Dedifferentiated amniotic fluid mesenchymal stem cell (primary cell): ENCODE results near the gene FXN.
"Not testable (repeated sequence)": the region's sequence is repeated elsewhere in the genome, so short reads cannot be mapped to it uniquely, and the experiment has no call there.

Experiments used
- DNase-seq: peaks from one replicate; pipeline ENCODE4 v3.0.0-alpha.2; 2016; ENCODE audit errors: extremely low spot score

Gene FXN

DNA sequence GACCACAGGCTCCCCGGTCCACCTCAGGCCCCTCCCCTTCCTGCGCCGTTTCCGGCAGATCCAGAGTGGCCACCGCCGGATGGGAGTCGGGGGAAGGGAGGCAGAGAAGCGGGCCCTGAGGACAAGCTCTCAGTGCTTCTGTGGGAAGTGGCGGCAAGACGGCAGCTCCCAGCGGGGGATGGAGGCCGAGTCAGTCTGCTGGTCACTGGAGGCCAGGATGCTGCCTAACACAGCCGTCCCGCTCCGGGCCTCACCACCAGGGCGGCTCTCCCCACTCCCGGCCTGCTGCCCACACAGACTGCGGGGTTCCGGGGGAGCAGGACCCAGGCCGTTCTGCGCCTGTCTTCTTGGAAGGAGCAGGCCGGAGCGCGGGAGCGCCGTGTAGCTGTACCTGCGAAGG is 31.4 kb downstream of the FXN start:
- no peak for DNase-seq

DNA sequence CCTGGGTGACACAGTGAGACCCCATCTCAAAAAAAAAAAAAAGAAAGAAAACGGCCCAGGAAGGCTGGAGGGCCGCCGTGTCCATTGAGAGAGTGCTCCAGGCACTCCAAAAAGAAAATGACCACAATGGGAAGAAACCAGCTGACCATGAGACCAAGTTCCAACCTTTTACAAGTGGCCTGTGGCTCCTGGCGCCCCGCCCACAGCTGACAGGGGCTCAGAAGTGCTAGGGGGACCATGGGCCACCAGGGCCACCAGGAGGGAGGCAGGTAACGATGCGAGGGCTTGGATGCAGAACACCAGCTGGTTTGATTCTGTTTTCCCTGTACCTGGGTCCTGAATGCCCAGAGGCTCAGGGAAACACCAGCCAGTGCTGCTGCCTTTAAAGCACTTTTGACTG is 34.6 kb downstream of the FXN start:
- no peak for DNase-seq

DNA sequence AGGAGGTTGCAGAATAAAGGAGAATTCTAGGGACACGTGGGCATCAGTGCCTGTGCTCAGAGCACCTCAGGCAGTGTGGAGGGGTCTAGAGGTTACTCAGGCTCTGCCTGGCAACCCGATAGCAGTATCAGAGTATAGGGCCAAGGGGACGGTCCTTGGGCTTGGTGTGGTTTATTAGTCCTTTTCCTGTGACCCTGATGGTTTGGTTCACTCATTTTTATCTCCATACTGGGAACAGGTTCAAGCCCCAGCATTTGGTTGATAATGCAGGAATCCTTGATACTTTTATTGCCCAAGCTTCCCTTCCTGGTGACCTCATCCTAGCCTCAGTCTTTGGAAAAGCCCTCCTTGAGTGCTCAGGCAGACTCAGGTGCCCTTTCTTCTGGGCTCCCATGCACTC is 35.5 kb downstream of the FXN start:
- DNase-seq, result no peak

DNA sequence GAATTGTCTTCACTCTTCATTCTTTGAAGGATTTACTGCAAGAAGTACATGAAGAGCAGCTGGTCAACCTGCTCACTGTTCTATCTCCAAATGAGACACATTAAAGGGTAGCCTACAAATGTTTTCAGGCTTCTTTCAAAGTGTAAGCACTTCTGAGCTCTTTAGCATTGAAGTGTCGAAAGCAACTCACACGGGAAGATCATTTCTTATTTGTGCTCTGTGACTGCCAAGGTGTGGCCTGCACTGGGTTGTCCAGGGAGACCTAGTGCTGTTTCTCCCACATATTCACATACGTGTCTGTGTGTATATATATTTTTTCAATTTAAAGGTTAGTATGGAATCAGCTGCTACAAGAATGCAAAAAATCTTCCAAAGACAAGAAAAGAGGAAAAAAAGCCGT is 37.6 kb downstream of the FXN start:
- no peak for DNase-seq

DNA sequence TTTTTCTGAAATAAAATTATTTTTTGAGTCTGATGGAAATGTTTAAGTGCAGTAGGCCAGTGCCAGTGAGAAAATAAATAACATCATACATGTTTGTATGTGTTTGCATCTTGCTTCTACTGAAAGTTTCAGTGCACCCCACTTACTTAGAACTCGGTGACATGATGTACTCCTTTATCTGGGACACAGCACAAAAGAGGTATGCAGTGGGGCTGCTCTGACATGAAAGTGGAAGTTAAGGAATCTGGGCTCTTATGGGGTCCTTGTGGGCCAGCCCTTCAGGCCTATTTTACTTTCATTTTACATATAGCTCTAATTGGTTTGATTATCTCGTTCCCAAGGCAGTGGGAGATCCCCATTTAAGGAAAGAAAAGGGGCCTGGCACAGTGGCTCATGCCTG is 39.2 kb downstream of the FXN start:
- no peak for DNase-seq

DNA sequence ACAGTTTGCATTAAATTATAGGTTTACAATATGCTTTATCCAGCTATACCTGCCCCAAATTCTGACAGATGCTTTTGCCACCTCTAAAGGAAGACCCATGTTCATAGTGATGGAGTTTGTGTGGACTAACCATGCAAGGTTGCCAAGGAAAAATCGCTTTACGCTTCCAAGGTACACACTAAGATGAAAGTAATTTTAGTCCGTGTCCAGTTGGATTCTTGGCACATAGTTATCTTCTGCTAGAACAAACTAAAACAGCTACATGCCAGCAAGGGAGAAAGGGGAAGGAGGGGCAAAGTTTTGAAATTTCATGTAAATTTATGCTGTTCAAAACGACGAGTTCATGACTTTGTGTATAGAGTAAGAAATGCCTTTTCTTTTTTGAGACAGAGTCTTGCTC is 41.0 kb downstream of the FXN start:
- no peak for DNase-seq

DNA sequence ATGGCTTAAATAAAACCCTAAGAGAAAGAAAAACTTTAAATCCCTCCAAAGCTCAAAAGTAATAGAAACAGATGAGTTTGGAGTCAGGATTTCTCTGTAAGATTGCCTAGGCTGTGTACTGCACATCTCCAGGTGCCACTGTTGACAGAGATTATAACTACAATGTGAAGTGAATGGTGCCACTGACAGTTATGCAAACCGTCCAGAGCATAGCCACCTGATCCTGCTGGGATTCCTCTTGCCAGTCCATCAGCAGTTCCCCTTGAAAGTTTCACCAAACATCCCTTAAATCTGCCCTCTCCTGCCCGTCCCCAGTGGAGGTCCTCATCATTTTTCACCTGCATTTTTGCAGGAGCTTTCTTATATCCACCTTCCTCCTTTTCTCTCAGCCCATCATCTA is 42.5 kb downstream of the FXN start:
- DNase-seq, result no peak

DNA sequence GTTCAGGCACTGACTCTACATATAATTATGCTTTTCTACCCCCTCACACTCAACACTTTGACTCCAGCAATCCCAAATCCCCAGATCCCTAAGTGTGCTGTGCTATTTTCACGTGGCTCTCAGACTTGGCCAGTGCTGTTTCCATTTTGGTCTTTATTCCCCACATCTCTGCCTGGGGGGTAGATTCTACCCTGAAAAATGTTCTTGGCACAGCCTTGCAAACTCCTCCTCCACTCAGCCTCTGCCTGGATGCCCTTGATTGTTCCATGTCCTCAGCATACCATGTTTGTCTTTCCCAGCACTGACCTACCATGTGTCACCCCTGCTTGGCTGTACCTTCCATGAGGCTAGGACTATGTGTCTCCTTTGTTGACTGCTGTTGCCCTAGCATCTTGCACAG is 43.0 kb downstream of the FXN start:
- no peak for DNase-seq

DNA sequence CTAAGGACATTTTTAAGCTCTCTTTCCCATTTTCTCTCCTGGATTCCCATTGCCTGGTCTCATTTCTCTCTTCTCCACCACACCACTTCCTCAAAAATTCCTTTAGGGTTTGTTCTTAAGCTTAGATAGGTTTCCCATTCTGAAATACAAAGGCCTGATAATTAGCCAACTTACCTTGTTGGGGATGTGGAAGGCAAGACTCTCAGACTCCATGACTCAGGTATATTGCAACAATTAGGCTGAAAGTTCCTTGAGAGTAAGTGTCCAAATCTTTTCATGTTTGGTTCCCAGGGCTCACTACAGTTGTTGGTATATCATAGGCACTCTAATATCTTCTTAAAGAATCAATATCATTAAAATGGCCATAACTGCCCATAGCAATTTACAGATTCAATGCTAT is 43.6 kb downstream of the FXN start:
- no peak for DNase-seq

DNA sequence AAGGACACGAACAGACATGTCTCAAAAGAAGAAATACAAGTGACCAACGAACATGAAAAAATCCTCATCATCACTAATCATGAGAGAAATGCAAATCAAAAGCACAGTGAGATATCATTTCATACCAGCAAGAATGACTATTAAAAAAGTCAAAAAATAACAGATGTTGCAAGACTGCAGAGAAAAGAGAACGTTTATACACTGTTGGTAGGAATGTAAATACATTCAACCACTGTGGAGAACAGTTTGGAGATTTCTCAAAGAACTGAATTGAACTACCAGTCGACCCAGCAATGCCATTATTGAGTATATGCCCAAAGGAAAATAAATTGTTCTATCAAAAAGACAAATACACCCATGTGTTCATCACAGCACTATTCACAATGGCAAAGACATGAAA is 45.7 kb downstream of the FXN start:
- no peak for DNase-seq

DNA sequence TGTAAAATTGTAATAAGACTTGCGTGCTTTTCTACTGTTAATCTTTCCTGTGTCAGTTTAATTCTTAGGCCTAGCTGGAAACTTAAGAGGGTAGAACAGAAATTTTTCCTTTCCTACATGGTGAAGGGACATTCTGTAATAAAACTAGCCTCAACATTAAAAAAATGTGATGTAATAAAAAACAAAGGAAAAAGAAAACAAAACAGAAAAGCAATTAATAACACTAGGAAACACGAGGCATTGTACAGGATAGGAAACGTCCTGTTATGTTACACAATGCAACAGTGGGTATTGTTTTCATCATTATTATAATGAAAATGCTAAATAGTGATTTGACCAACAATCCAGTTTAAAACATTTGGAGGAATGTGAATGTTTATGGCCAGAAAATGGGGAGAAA is 47.8 kb downstream of the FXN start:
- DNase-seq, result no peak

DNA sequence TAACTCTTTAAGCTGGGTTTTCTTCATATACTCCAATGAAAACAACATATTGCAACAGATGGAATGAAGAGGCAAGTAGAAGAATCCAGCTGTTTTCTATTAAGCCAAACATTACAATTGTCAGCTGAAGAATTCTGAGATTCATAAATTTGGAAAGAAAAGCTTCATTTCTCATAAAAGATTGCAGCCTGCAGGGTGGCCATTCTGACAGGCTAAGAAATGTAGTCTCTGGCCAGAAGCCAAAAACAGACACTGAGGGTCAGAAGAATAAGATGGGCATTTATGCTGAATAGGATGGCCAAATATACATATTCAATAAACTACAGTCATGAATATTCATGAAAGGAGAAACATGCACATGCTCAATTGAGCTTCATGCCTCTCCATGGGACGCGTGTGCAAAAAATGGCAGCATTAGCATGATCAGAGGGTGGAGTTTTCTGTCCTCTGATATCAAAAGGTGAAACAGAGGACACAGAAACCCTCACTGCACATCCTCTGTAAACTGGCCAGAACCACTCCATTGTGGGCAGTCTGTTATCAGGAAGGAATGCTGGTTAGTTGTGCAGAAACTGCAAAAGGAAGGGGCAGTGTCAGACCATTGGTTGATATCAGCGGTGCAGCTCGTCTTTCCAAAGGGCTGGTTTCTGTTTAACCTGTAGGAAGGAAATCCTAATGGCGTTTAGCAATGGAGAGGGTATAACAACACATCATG is 50.2 kb downstream of the FXN start:
- peak; percentile 84 for DNase-seq

DNA sequence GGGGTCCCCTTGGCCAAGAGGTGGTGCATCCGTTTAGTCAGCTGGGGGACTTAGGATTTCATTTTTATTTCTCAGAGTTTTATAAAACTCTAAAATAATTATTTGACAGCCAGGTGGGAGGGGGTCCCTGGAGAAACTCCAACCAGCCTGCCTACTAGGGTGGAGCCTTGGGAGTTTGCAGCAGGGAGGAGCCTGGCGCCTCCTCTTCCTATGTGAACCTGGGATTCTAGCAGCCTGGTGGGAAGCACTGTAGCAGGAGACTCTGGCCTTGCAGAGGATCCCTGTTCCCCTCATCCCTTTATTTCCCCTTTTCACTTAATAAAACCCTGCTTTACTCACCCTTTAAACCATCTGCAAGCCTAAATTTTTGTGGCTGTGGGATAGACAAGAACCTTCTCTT is 50.8 kb downstream of the FXN start:
- DNase-seq, result no peak

DNA sequence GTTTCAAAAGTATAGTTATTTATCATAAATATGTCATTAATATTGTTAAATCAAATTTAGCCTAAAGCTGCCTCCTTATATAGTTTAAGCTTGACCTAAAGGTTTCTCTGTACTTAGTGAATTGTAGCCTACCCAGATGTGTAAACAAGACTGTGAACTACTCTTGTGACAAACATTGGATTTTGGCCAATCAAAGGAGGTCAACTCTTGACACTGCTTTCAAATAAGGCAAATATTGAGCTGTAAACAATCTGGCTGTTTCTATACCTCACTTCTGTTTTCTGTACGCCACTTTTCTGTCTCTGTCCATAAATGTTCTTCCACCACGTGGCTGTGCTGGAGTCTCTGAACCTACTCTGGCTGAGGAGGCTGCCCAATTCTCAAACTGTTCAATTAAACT is 51.2 kb downstream of the FXN start:
- no peak for DNase-seq

DNA sequence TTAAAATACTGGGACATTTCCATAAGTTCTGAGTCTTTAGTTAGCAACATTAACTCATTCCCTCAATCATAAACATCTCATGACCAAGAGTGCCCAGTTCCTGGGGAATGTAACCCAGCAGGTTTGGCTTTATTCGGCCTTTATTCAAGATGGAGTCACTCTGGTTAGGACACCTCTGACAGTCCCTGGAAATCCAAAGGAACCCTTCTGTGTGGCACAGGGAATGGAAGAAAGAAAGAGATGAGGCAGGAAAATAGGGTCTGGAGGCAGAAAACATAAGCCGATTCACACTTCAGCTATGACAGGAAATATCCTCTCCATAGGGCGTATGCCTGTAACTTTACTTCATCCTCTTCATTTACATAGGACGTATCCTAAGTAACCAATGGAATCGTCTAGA is 53.5 kb downstream of the FXN start:
- no peak for DNase-seq

DNA sequence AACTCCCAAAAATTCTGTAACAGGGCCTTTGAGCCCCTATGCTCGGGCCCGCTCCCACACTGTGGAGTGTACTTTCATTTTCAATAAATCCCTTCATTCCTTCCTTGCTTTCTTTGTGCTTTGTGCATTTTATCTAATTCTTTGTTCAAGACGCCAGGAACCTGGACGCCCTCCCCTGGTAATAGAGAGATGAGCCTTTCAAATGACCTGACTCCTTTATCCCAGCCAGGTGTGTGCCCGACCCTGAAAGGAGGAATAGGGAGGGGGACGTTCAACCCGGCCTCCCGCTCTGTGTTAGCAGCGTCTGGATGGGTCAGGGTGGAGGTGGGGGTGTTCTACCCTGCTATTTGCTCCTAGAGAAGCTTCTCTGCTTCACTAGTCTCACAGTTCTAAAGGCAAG is 53.9 kb downstream of the FXN start:
- DNase-seq, result no peak

DNA sequence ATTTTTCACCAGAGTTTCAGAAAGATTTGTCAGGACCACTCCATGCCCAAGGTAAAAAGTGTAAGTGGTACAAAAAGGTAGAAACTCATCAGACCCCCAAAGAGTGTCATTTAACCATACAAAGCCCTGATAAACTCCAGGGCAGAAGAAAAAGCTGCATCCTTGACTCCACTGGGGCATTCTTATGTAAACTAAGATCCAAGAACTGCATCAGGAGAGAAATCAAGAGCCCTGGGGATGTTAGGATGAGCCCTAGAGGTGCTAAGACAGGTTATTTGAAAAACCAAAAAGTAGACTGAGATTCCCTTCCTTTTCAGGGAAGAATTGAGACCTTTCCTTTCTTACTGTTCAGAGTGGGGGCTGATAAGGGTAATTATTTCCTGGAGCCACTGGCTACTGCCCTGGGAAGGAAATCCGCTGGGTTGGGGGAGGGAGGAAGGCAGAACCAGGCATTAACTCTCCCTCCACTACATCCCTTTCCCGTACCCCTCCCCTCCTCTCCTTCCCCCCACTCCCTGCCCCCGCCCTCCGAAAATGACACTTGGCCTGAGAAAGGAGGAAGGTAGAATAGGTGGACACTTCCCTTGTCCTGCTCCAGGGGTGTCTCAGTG is 54.7 kb downstream of the FXN start:
- no peak for DNase-seq

DNA sequence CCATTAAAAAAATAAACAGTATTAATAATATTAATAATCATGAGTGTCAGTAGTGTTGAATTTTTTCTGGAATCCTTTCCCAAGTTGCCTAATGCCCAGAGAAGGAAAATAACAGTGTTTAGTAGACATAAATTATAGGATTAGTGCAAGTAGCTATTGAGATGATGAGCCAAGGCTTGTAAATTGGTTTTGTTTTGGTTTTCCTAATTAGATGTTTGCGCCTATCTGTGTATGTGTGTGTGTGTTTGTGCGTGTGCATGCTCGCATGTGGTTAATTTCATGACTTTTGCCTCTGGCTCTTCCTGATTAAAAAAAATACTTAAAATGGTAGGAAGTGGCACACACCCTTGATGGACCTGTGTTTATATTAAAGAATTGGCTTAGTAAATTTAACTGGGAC is 55.4 kb downstream of the FXN start:
- no peak for DNase-seq

DNA sequence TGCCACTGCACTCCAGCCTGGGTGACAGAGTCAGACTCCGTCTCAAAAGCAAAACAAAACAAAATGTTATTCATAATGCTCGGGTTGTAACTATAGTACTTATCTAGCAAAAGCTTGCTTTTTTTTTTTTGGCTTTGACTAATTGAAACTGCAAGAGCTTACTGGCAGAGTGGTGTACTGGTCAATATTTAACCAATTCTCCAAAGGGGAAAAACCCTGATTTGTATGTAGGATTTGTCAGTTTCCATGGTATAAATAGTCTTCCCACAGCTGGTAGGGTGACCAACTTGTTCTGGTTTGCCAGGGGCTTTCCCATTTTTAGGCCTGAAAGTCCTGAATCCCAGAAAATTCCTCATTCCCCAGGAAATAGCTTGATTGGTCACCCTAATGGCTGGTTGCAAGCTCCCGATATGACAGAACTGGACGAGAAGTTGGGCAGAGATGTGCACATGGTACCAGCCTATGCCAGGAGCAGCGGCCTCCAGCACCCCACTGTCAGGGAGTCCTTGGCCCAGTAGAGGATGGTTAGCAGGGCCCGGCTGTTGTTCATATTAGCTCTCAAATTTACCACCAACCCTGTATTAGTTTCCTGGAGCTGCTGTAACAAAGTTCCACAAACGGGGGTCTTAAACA is 58.0 kb downstream of the FXN start:
- no peak for DNase-seq

DNA sequence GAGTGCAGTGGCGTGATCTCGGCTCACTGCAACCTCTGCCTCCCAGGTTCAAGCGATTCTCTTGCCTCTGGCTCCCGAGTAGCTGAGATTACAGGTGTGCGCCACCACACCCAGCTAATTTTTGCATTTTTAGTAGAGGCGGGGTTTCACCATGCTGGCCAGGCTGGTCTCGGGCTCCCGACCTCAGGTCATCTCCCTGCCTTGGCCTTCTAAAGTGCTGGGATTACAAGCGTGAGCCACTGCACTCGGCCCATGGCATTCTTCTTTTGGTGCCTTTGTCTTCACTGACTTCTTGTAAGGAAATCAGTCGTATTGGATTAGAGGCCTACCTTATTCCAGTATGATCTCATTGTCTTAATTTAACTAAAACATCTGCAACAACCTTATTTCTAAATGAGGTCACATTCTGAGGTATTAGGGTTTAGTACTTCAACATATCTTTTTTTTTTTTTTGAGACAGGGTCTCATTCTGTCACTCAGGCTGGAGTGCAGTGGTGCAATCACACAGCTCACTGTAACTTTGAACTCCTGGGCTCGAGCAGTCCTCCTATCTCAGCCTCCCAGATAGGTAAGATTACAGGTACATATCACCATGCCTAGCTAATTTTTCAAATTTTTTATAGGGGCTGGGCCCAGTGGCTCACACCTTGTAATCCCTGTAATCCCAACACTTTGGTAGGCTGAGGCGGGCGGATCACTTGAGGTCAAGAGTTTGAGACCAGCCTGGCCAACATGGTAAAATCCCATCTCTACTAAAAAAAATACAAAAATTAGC is 59.0 kb downstream of the FXN start:
- not testable (repeated sequence) for DNase-seq

DNA sequence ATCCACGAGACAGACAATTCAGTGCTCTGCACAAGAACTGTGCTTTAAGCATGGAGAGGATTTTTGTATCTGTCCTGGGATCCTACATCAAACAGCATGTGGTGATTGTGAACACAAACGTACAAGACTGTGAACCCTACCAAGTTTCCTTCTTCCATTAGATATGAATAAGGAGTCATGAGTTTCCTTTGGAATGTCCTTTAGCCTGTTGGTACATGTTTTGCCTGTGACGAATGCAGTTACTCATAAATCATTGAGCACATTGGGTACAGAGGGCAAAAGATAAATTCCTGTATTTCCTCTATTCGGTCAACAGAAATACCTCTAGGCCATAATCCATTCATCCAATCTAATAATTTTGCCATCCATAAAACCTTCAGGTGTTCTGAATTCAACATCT is 61.5 kb downstream of the FXN start:
- DNase-seq, result peak; percentile 47

DNA sequence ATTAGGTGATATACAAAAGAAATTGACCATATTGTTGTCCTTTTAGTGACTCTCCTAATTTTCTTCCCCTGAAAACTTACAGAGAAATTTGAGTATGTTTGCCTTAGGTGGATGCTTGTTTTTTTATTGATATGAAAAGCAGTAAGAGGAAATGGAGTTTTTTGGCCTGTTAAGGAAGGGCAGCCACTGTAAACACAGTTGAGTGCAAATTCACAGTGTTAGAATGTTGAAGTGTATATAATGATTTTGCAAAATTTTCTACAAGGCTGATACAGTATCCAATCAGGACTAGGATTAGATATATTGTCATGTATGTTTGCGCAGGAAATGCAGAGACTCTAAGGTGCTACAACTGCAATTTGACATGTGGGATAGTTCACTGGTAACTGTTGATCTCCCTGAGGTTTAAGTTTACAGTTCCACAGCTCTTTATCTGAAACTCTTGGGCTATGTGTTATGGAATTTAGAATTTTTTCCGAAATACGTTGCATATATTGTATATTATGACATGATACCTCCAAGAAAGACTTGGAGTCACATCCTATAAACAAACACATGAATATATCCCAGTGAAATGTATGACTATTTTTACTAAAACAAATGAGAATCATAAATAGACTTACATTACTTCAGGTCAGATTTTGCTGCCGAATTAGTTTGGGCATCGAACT is 62.5 kb downstream of the FXN start:
- no peak for DNase-seq
